ENCODE results near the gene MEGF6.

MEGF6 gene

DNA sequence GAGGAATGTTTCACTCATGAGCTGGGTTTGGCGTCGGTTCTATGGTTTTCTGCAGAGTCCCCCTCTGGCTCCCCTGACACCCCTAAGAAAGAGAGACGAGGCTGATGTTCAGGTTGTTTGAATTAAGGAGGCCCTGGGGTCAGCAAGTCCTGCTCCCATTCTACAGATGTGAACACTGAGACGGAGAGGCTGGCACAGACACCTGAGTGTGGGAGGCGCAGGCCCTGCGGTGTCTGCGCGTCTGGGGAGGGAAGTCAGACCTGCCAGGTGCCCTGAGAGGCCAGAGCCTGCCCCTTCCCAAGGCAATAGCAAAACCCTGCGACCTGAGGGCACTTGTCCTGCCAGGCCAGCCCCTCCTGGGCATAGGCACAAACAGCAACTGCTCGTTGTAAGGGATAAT, 47.7 kb downstream of the MEGF6 start:
- no peak for DNase-seq (ENCODE audit: extremely low read depth, low read depth)
- TF ChIP-seq, protein P1, sequence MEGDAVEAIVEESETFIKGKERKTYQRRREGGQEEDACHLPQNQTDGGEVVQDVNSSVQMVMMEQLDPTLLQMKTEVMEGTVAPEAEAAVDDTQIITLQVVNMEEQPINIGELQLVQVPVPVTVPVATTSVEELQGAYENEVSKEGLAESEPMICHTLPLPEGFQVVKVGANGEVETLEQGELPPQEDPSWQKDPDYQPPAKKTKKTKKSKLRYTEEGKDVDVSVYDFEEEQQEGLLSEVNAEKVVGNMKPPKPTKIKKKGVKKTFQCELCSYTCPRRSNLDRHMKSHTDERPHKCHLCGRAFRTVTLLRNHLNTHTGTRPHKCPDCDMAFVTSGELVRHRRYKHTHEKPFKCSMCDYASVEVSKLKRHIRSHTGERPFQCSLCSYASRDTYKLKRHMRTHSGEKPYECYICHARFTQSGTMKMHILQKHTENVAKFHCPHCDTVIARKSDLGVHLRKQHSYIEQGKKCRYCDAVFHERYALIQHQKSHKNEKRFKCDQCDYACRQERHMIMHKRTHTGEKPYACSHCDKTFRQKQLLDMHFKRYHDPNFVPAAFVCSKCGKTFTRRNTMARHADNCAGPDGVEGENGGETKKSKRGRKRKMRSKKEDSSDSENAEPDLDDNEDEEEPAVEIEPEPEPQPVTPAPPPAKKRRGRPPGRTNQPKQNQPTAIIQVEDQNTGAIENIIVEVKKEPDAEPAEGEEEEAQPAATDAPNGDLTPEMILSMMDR (IDR thresholded peaks at IDR 0.05; ENCODE audit: low read depth, low read length) = no peak

DNA sequence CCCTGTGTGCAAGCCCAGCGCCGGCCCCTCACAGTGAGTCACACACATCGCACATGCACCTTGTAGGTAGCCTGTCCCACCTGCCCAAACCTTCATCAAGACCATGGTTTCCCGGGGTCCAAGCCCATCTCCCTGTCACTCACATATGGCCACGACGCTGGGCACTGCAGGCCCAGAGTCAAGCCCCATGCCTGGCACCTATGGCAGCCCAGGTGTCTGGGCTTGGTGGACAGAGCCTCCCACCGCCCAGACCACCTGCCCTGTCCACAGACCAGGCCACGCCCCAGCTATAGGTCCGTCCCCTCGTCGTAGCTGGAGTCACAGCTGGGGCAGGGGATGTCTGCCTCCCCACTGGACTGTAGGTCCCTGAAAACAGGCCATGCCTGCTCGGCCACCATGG, 48.2 kb downstream of the MEGF6 start:
- TF ChIP-seq, protein P1 (IDR thresholded peaks at IDR 0.05; ENCODE audit: low read depth, low read length) = no peak
- no peak for DNase-seq (ENCODE audit: extremely low read depth, low read depth)

DNA sequence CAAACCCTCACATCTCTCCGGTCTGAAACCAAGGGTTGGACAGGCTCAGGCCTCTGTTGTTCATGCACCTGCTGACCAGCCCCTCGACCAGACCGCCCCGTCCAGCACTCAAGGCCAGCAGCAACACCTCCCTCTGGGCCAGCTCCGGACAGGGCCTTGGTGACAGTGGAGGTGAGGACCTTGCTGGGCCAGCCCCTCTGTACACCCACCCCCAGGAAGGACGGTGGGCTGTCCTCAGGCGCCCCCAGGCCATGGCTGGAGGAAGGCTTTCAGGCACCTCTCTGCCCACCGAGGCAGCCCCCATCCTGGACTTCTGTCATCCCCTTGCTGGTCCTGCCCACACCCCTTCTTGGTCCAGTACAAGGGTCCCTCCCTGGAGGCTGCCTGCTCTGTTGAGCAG, 48.6 kb downstream of the MEGF6 start:
- no peak for DNase-seq (ENCODE audit: extremely low read depth, low read depth)
- TF ChIP-seq, protein P1 (IDR thresholded peaks at IDR 0.05; ENCODE audit: low read depth, low read length) = no peak

DNA sequence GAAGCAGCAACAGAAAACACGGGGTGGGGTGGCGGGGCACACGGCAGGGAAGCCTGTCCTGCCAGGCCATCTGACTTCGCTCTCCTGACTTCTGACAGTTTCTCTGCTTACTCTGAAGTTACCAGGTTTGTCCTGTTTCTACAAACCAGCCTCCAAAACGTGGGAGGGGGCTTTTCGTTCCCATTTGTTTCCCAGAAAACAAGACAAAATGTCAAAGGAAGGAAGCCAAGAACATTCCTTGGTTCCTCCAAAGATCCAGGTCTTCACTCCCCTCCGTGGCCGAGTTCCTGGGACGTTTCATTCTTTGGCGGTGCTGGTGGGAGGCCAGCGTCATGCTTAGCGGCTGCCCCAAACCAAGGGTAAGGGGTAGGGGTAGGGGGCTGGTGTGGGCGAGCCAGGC, 49.6 kb downstream of the MEGF6 start:
- DNase-seq (ENCODE audit: extremely low read depth, low read depth) = no peak
- TF ChIP-seq, protein P1 (IDR thresholded peaks at IDR 0.05; ENCODE audit: low read depth, low read length) = no peak

DNA sequence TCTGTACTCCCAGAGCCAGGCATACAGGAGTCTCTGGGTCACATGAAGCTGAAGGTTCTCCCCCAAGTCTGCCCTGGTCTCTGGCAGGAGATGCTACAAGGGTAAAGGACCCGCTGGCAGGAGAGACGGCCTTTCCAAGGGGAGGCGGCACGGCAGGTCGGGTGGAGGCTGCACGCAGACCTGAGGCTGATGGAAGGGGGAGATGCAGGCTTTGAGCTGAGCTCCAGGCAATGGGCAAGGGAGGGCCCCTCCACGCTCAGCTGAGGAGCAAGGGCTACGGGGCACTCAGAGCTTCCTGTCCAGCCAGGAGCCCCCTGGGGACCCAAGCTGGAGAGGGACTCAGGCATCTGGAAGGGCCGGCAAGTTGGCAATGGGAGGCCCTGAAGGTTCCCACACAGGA, 50.3 kb downstream of the MEGF6 start:
- TF ChIP-seq, protein P1 (IDR thresholded peaks at IDR 0.05; ENCODE audit: low read depth, low read length) = no peak
- no peak for DNase-seq (ENCODE audit: extremely low read depth, low read depth)

DNA sequence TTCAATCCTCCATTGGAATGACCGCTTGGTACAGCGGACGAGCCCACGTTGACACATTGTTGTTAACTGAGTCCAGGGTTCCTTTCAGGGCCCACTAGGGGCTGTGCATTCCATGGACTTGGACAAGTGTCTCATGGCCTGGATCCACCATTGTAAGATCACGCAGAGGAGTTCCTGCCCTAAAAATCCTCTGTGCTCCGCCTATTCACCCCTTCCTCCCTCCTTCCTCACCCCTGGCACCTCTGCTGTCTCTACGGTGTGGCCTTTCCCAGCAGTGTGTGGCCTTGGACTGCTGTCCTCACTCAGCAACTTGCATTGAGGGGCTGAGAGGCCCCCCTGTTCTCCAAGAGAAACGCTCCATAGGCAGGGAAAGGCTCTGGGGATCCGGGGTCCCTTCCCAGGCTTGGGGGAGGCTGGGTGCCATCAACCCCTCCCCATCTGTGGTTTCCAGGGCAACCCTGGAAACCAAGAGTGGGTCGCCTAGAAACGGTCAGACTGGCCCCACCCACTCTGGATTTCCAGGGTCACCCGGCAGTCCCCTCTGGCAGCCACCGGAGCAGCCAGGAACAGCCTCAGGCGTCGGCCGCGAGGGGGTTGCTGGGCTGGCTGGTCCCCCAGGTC, 50.9 kb downstream of the MEGF6 start:
- TF ChIP-seq, protein P1 (IDR thresholded peaks at IDR 0.05; ENCODE audit: low read depth, low read length) = no peak
- no peak for DNase-seq (ENCODE audit: extremely low read depth, low read depth)

DNA sequence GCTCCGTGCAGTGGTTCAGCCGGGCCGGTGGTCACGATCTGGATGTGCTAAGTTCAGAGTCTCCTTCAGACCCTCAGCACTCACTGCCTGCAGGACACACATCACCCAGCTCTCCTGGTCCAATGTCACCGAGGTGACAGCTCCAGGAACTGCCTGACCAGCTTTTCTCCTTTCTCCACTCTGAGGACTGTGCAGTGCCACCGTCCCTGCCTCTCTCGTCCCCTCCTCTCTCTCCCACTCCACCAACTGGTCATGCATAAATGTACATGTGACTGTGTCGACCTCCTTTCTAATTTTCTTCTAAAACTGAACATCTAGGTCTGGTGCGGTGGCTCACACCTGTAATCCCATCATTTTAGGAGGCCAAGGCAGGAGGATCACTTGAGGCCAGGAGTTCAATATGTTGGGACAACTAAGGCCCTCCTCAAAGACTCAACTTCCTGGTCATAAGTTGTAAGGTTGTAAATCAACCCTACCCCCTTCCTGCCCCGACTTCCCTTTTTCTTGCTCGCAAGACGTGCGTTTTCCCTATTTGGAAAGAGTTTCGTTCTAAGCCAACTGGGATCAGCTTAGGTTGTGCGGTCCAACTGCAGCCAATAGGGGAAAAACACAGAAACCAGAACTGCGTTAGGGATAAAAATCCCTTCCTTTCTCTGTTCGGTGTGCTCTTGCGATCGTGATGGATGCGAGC, 53.1 kb downstream of the MEGF6 start:
- no peak for DNase-seq (ENCODE audit: extremely low read depth, low read depth)
- TF ChIP-seq, protein P1 (IDR thresholded peaks at IDR 0.05; ENCODE audit: low read depth, low read length) = no peak
